WTC11 (cell line): ENCODE measurements around the gene FDXACB1. TPM values are rescaled to one million over a fixed set of nuclear protein-coding genes. Genes with fewer than 3 reads are reported as not detected.

Experiments
- ATAC-seq: fragments of 200-7000 bp; cut with Tn5 transposase; 2 replicates; pipeline ENCODE4 v1.10.0; 2021; ENCODE audit warnings: mild to moderate bottlenecking, moderate library complexity
- CTCF ChIA-PET: fragments of 300-600 bp; sonication (Branson Sonifier 250); formaldehyde crosslinking; loops from one replicate; lab custom pipeline; 2021; ENCODE audit warnings: antibody characterized with exemption; lab: Charles Lee
- POLR2A ChIA-PET: fragments of 350-600 bp; sonication (Branson Sonifier 250); formaldehyde crosslinking; loops from one replicate; lab custom pipeline; 2021; ENCODE audit warnings: antibody characterized with exemption; lab: Charles Lee
- DNase-seq: peaks from one replicate; pipeline ENCODE4 v3.0.0; 2021; ENCODE audit warnings: low spot score
- H3K27ac Mint-ChIP-seq: 2 replicates; pipeline ENCODE4 v1.8.0; 2021; ENCODE audit warnings: mixed read lengths
- H3K27me3 Mint-ChIP-seq: 2 replicates; pipeline ENCODE4 v1.8.0; 2021; ENCODE audit warnings: low read depth, mild to moderate bottlenecking, moderate library complexity, mixed read lengths
- H3K36me3 Mint-ChIP-seq: 2 replicates; pipeline ENCODE4 v1.8.0; 2021; ENCODE audit warnings: mixed read lengths
- H3K4me1 Mint-ChIP-seq: 2 replicates; pipeline ENCODE4 v1.8.0; 2022; ENCODE audit warnings: mixed read lengths
- H3K4me3 Mint-ChIP-seq: 2 replicates; pipeline ENCODE4 v1.8.0; 2021; ENCODE audit warnings: mild to moderate bottlenecking, moderate library complexity, mixed read lengths
- H3K9me3 Mint-ChIP-seq: 2 replicates; pipeline ENCODE4 v1.8.0; 2021; ENCODE audit warnings: mixed read lengths
- AR ChIP-seq: fragments of 250-450 bp; sonication (Bioruptor Pico); IDR thresholded peaks from 2 replicates; pipeline ENCODE4 v1.9.0; 2021; ENCODE audit warnings: mild to moderate bottlenecking
- ARID4B ChIP-seq: sonication (generic); formaldehyde crosslinking; IDR thresholded peaks from 2 replicates; pipeline ENCODE4 v1.8.0; 2023; ENCODE audit warnings: missing genetic modification reagents, mild to moderate bottlenecking, borderline replicate concordance
- FOXK1 ChIP-seq: sonication (generic); formaldehyde crosslinking; IDR thresholded peaks from 2 replicates; pipeline ENCODE4 v1.8.0; 2022; ENCODE audit warnings: mild to moderate bottlenecking, moderate library complexity, missing genetic modification reagents
- FOXP1 ChIP-seq: sonication (generic); formaldehyde crosslinking; IDR thresholded peaks from 2 replicates; pipeline ENCODE4 v1.8.0; 2022; ENCODE audit warnings: missing genetic modification reagents, mild to moderate bottlenecking, moderate library complexity, borderline replicate concordance
- GRHL2 ChIP-seq: fragments of 250-450 bp; sonication (Bioruptor Pico); IDR thresholded peaks from 2 replicates; pipeline ENCODE4 v1.8.0; 2022; ENCODE audit warnings: mild to moderate bottlenecking, moderate library complexity; ENCODE audit not compliant: insufficient replicate concordance, severe bottlenecking
- JAZF1 ChIP-seq: fragments of 250-450 bp; sonication (Bioruptor Pico); IDR thresholded peaks from 2 replicates; pipeline ENCODE4 v1.9.0; 2021; ENCODE audit warnings: moderate library complexity, mild to moderate bottlenecking, inconsistent platforms
- RORB ChIP-seq: fragments of 250-450 bp; sonication (Bioruptor Pico); IDR thresholded peaks from 2 replicates; pipeline ENCODE4 v1.9.0; 2021; ENCODE audit warnings: mild to moderate bottlenecking
- TCF7 ChIP-seq: sonication (generic); formaldehyde crosslinking; IDR thresholded peaks from 2 replicates; pipeline ENCODE4 v1.8.0; 2022; ENCODE audit warnings: mild to moderate bottlenecking, low read depth, missing genetic modification reagents, moderate library complexity
- TP53 ChIP-seq: sonication (generic); formaldehyde crosslinking; IDR thresholded peaks from 2 replicates; pipeline ENCODE4 v1.8.1; 2023; ENCODE audit warnings: mild to moderate bottlenecking, missing genetic modification reagents
- ZBTB21 ChIP-seq: sonication (generic); formaldehyde crosslinking; IDR thresholded peaks from 2 replicates; pipeline ENCODE4 v1.8.1; 2023; ENCODE audit warnings: mild to moderate bottlenecking, missing genetic modification reagents, borderline replicate concordance
- ZNF121 ChIP-seq: sonication (generic); formaldehyde crosslinking; IDR thresholded peaks from 2 replicates; pipeline ENCODE4 v1.8.0; 2023; ENCODE audit warnings: missing genetic modification reagents
- ZNF416 ChIP-seq: fragments of 250-450 bp; sonication (Bioruptor Pico); IDR thresholded peaks from 2 replicates; pipeline ENCODE4 v1.9.0; 2021; ENCODE audit warnings: mild to moderate bottlenecking, inconsistent platforms
- ZNF423 ChIP-seq: fragments of 250-450 bp; sonication (Bioruptor Pico); IDR thresholded peaks from 2 replicates; pipeline ENCODE4 v2.1.2; 2022; ENCODE audit warnings: mild to moderate bottlenecking, moderate library complexity
- ZNF512 ChIP-seq: sonication (generic); formaldehyde crosslinking; IDR thresholded peaks from 2 replicates; pipeline ENCODE4 v1.8.1; 2022; ENCODE audit warnings: missing genetic modification reagents, borderline replicate concordance
- ZNF532 ChIP-seq: fragments of 250-450 bp; sonication (Bioruptor Pico); IDR thresholded peaks from 2 replicates; pipeline ENCODE4 v1.9.0; 2021; ENCODE audit warnings: mild to moderate bottlenecking, borderline replicate concordance
- total RNA-seq: library from RNA; stranded (reverse); gene quantifications from 3 replicates; pipeline ENCODE4 v1.2.3, GENCODE V29; 2021

The FDXACB1 gene
- total RNA-seq, 1 experiment from 2014 or later: 2.5 TPM

GRCh38 chr11:111836721-111837120 lies 42.2 kb downstream of the FDXACB1 start (continued):
- no peak for TF ChIP-seq GRHL2
- TF ChIP-seq ARID4B (CRISPR knock-in tag): no peak
- no peak for TF ChIP-seq ZNF532 (CRISPR knock-in tag)
- TF ChIP-seq FOXK1 (CRISPR knock-in tag): no peak
- TF ChIP-seq, all 79 proteins: peak for 0

- CTCF ChIA-PET: no interaction called here
Measured at GRCh38 chr11:111836162-111836561, 42.8 kb downstream of the FDXACB1 start.

More at GRCh38 chr11:111836162-111836561, 42.8 kb downstream of the FDXACB1 start:
- Mint-ChIP-seq H3K4me3 (no peak overlapping the region), H3K9me3 (no peaks in the 10 kb centered on the region), H3K36me3 (no peaks in the 10 kb centered on the region), H3K27me3 (no peaks in the 10 kb centered on the region), H3K4me1 (peaks cover 14% of the 10 kb centered on the region), H3K27ac (no peak overlapping the region)
- TF ChIP-seq ZNF423 (no peak), TCF7 (no peak), ZNF416 (CRISPR knock-in tag) (no peak), JAZF1 (CRISPR knock-in tag) (no peak), FOXP1 (CRISPR knock-in tag) (no peak), AR (CRISPR knock-in tag) (no peak), ZNF121 (CRISPR knock-in tag) (no peak), ZNF512 (CRISPR knock-in tag) (no peak), TP53 (no peak), RORB (CRISPR knock-in tag) (no peak), ZBTB21 (CRISPR knock-in tag) (no peak)
- ATAC-seq: no peak
- DNase-seq: no peak
- POLR2A ChIA-PET: no interaction called here
